ENCODE data around the gene TLX2. TPM values are rescaled to one million over a fixed set of nuclear protein-coding genes. Genes with fewer than 3 reads are reported as not detected.

TLX2 gene
- total RNA-seq: 1.2 and 1.6 TPM in 2 replicates

DNA sequence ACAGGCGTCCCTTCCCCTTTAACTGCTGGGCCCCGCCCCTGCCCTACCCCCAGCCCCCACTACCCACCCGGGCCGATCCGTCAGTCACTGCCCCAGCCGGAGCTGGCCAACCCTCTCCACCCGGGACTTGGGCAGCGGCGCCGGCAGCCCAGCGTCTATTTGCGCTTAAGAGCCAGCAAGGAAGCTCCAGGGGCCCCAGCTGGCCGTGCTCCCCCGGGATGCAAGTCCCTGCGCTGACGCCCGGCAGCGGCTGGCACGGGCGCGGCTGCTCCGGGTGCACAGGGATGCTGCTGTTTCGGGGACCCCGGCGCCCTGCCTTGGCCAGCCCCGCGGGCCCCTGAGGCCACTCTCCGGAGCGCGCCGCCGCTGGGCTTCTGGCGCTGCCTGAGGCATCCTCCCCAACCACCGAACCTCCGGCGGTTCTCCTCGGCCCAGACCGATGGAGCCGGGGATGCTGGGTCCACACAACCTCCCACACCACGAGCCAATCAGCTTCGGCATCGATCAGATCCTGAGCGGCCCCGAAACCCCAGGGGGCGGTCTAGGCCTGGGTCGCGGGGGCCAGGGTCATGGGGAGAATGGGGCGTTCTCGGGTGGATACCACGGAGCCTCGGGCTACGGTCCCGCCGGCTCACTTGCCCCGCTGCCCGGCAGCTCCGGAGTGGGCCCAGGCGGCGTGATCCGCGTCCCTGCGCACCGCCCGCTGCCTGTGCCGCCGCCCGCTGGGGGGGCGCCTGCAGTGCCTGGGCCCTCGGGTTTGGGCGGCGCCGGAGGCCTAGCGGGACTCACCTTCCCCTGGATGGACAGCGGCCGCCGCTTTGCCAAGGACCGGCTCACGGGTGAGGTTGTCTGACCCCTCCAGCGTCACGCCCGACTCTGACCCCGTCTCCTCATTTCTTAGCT is at the start of gene TLX2:
TLX2 (plus strand) TSS at position 83 of the 903 bp plus-strand sequence; CDS start at position 440, 357 bp downstream.
- intact Hi-C loops (cut with micrococcal nuclease): loop anchor here (1.0 kb wide), 1 partner anchor 18 kb away; no protein-coding TSS in a partner anchor

DNA sequence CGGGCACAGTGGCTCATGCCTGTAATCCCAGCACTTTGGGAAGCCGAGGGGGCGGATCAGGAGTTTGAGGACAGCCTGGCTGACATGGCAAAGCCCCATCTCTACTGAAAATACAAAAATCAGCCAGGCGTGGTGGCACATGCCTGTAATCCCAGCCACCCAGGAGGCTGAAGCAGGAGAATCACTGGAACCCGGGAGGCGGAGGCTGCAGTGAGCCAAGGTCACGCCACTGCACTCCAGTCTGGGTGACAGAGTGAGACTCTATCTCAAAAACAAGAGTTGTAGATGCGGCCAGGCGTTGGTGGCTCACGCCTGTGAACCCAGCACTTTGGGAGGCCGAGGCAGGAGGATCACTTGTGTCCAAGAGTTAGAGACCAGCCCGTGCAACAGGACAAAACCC is 43.5 kb upstream of the TLX2 start:
- intact Hi-C loops (cut with micrococcal nuclease): loop anchor here (5.0 kb wide), 1 partner anchor 1238 kb away; the partner anchor contains the start of genes CCT7 and PRADC1

DNA sequence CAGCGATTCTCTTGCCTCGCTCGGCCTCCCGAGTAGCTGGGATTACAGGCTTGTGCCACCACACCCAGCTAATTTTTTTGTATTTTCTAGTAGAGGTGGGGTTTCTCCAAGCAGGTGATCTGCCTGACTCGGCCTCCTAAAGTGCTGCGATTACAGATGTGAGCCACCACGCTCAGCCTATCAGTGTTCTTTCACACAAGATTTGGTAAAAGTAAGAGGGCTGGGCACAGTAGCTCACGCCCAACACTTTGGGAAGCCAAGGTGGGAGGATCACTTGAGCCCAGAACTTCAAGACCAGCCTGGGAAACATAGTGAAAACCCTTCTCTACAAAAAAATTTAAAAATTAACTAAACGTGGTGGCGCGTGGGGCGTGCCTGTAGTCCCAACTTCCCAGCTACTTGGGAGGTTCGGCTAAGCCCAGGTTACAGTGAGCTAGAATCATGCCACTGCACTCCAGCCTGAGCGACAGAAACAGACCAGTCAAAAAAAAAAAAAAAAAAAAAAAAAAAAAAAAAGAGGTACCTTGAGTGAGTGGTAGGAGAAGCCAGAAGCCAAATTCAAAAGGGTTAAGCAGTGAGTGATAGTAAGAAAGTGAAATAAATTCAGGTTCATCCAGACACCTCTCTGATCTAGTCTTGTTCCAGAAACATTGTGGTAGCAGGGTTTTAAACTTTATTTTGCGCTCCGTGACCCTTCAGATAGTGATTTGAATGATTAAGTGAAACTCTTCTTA is 42.8 kb upstream of the TLX2 start:
- intact Hi-C loops (cut with micrococcal nuclease): loop anchor here (1.0 to 5.0 kb wide), 11 partner anchors 7 to 1239 kb away; partner anchors contain the start of genes AUP1, C2orf81, CCT7 and HTRA2

DNA sequence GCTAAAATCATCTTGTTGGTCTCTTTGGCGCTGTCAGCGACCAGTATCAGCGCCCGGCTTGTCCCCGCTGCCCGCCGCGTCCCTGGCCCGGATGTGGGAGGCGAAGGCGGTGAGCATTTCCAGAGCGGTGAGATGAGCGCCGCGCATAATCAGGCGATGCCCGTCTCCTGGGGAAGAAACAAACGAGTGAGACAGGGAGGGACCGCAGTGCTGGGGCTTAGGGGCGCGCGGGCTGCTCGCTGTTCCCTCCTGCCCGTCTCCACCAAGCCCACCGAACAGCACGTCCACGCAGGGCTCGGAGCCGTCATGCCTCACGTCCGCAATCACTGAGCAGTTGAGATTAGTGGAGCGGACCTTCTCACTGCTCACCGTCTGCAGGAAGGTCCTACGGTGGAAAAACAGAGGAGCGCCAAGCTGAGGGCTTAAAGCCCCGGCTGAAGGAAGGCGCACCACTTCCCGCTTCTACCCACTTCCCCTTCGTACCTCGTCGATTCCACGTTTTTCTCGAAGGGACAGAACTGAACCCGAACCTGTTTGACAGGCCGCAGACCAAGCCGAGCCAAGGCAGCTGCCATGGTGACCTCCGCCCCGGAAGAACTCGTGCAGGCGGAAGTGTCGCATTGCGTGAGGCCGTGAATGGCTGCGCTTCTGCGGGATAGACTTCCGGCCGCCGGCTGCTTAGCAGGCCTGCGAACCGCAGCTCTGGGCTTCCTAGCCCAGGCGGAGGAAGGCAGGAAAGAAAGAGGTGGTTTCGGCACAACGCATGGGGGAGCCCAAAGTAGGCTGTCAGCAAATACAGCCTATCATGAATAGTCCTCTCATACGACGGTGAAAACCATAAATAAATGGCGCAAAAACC is 41.9 kb upstream of the TLX2 start, which contains the start of gene MRPL53:
MRPL53 (minus strand) TSS at position 595 of the 859 bp plus-strand sequence; CDS start at position 575, 20 bp downstream.
- intact Hi-C loops (cut with micrococcal nuclease): loop anchor here (1.0 to 5.0 kb wide), 11 partner anchors 8 to 1240 kb away; partner anchors contain the start of genes AUP1, C2orf81, CCT7 and HTRA2

DNA sequence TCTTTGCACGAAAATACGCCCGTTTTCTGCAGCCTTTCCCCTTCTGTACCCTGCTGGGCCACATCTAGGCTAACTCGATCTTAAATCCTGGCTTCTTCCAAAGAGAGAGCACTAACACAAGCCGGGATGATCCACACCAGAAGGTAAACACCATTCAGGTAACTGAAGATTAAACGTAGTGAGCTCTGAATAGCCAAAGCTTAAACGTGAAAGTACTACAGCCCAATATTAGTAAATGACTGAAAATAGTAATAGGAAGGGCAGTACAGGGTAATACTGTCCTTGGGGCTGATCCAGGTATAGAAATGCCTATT is 41.3 kb upstream of the TLX2 start:
- intact Hi-C loops (cut with micrococcal nuclease): loop anchor here (1.0 to 5.0 kb wide), 11 partner anchors 9 to 1241 kb away; partner anchors contain the start of genes AUP1, C2orf81, CCT7 and HTRA2

DNA sequence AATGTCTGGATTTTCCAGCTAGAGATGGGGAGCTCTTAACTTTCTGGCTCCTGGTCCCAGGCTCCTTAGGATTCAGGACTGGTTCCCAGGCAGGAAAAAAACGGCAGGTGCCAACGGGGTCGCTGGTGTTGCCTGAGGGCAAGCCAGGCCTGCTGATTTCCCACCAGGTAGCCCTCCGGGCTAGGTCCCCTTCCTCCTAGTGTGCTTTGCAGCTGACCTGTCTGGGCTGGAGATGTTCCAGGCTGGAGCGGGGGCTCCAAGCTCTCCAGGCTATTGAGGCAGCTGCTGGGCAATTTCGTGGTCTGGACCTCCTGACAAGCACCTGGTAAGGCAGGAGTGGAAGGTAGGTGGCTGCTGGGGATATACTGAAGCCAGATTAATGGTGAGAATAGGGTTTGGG is 39.8 kb upstream of the TLX2 start:
- intact Hi-C loops (cut with micrococcal nuclease): loop anchor here (5.0 kb wide), 1 partner anchor 1242 kb away; the partner anchor contains the start of genes CCT7 and PRADC1

DNA sequence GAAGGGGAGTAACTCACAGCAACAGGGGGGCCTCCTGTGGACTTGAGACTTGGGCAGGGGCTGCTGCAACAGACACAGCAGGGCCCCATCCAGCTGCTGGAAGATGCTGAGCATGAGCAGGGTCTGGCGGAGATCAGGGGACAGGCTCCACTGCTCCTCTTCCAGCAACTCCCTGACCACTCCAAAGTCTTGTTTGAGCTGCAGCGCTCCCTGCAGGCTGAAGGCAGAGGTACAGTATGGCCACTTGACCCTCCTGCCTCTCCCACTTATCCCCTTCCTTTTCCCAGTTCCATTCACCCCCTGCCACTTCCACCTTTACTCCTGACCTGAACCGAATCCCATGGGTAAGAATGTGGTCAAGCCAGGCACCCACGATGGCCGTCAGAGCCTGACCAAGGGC is 39.4 kb upstream of the TLX2 start:
- intact Hi-C loops (cut with micrococcal nuclease): loop anchor here (5.0 kb wide), 1 partner anchor 1243 kb away; the partner anchor contains the start of genes CCT7 and PRADC1

DNA sequence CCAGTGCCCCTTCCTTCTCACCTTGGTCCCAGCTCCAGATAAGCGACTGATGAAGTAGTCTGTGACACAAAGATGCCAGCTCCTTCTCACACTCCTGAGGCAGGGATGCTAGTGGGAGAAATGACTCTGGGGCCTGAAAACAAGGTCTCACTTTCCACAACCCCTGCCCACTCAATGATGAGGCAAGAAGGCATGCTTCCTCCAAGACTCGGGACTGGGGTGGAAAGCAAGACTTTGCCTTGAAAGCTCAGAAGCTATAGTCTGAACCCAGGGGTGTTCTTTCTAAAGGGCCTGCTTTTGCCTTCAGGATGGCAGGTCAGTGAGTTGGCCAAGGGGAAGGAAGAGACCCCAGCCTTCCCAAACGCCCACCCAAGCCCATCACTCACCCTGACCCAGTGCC is 32.8 kb upstream of the TLX2 start:
- intact Hi-C loops (cut with micrococcal nuclease): no loop called here

DNA sequence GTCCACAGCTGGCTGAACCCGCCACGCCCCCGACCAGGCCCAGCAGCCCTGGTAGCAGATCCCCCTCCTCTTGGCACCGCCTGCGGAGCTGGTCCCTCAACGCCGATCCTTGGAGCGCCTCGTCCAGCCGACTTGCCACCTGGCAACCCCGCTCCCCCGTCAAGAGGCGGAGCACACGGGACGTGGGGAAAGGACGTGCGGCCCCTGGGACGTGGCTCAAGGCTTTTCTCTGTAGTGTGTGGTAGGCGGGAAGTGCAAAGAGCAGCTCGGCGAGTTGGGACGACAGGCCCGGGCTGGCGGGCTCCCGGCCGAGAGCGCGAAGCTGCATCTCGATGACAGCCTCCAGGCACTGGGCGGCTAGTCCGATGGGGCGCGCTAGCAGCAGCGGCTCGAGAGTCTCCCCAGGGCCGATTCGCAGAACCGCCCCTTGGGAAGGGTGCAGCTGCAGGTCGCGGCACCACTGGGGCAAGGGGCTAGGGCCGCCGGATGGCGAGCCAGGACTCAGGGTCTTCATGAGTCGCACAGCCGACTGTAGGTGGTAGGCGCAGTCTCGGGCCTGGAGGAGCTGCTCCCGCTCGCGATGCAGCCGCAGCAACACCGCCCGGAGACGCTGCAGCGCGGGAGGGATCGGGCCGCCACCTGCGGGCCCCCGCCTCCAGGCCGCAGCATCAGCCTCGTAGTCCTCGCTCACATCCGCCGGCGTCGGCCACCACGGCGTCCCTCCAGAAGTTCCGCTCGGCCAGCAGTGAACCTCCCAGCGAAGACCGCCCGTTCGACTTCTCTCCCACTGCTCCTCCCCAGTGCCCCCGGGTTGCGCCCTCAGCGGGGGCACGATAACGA is 32.1 kb upstream of the TLX2 start:
- intact Hi-C loops (cut with micrococcal nuclease): loop anchor here (2.0 kb wide), 1 partner anchor 47 kb away; the partner anchor contains the start of genes AUP1 and HTRA2

DNA sequence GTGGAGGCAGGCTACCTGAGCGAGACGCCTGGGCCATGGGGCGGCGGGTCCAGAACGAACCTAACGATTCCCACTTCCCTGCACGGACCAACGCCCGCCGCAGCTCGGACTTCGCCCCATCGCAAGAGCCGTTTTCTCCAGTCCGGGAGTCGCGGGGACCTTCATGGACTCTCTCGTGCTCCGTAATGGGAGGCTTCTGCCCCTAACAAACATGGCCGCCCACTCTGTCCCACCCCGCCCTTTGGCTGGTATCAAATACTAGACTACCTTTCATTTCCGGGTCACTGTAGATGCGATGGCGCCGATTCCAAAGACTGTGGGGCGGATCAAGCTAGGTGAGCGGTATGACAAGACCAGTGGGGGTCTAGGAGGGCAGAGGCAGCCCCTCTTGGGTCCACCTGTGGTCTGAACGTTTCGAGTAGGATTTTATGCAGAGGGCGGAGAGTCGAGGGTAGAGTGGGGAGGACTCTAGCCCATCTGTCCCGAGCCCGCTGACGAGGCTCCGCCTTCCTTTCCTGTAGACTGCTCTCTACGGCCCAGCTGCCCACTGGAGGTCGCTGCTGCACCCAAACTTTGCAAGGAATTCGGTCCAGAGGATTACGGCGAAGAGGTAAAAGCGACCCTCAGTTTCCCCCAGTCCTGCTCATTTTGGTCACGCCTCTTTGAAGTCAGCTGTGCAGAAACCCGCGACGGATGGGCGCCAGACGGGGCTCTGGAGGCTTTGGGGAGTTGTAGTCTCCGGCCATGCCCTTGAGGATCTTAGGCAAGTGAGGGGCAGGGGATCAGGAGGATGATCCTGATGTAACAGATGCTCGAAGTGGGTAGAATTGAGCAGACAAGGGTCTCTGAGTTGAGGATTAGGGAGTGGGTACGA is 31.2 kb upstream of the TLX2 start, which contains the start of the genes CCDC142 and TTC31:
CCDC142 (minus strand) TSS at position 198 of the 874 bp plus-strand sequence; CDS start at position 37, 161 bp downstream.
TTC31 (plus strand) TSS at position 281 of the 874 bp plus-strand sequence; CDS start at position 296, 15 bp downstream.
- intact Hi-C loops (cut with micrococcal nuclease): loop anchor here (1.0 to 2.0 kb wide), 16 partner anchors 11 to 746 kb away; partner anchors contain the start of genes AUP1, C2orf81, DOK1 and HTRA2

DNA sequence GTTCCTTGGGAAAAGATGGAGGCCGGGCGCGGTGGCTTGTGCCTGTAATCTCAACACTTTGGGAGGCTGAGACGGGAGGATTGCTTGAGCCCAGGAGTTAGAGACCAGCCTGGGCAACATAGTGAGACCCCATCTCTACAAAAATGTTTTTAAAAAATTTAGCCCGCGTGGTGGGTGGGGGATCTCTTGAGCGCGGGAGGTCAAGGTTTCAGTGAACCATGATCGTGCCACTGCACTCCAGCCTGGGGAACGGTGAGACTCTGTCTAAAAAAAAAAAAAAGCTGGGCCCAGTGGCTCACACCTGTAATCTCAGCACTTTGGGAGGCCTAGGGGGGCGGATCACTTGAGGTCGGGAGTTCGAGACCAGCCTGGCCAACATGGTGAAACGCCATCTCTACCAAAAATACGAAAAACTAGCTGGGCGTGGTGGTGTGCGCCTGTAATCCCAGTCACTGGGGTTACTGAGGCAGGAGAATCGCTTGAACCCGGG is 30.5 kb upstream of the TLX2 start:
- intact Hi-C loops (cut with micrococcal nuclease): loop anchor here (1.0 to 2.0 kb wide), 16 partner anchors 11 to 746 kb away; partner anchors contain the start of genes AUP1, C2orf81, DOK1 and HTRA2

DNA sequence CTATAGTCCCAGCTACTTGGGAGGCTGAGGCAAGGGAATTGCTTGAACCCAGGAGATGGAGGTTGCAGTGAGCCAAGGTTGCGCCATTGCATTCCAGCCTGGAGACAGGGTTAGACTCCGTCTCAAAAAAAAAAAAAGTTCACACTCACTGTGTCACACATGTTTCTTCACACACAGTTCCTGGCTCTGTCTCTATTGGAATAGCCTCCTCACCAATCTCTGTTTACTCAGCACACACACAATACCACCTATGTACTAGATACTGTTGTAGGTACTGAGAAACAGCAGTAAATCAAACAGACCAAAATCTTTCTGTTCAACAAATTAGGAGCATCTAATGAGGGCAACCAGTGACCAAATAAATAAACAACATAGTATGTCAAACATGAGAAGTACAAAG is 28.1 kb upstream of the TLX2 start:
- intact Hi-C loops (cut with micrococcal nuclease): no loop called here

DNA sequence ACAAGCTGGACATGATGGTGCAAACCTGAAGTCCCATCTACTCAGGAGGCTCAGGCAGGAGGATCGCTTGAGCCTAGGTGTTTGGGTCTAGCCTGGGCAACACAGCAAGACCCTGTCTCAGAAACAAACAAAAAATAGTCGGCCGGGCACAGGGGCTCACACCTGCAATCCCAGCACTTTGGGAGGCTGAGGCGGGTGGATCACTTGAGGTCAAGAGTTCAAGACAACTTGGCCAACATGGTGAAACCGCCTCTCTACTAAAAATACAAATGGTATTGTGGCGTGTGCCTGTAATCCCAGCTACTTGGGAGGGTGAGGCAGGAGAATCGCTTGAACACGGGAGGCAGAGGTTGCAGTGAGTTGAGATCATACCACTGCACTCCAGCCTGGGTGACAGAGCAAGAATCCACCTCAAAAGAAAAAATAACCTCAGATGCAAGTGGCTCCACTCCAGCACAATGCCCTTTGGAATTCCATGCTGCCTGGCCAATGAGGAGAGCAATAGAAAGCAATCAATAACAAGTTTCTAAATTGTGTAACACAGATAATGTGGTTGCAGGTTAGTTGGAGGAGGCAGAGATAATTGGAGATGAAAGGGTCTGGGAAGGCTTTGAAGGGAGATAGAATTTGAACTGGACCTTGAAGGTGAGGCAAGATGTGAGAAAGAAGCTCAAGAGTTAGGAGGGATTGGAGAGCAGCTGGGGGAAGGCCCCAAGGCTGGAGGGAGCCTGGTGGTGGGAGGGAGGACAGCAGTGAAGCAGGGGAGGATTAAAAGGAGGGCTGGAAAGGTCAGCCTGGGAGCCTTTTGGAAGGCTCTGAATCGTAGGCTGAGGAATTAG is 25.4 kb upstream of the TLX2 start:
- intact Hi-C loops (cut with micrococcal nuclease): no loop called here

DNA sequence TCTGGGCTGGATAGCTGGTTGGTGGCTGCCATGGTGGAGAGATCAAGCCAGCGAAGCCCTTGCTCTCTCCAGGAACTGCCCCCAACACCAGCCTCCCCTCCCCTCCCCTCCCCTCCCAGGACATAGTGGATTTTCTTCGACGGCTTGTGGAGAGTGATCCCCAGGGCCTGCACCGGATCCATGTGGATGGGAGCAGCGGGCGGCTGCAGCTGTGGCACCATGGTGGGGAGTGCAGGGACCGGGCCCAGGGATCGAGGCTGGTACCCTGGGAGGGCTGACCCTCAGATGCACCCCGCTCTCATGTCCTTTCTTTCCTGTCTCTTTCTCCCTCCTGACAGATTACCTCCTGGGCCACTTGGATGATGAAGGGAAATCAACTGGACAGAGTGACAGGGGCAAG is 24.3 kb upstream of the TLX2 start:
- intact Hi-C loops (cut with micrococcal nuclease): no loop called here

DNA sequence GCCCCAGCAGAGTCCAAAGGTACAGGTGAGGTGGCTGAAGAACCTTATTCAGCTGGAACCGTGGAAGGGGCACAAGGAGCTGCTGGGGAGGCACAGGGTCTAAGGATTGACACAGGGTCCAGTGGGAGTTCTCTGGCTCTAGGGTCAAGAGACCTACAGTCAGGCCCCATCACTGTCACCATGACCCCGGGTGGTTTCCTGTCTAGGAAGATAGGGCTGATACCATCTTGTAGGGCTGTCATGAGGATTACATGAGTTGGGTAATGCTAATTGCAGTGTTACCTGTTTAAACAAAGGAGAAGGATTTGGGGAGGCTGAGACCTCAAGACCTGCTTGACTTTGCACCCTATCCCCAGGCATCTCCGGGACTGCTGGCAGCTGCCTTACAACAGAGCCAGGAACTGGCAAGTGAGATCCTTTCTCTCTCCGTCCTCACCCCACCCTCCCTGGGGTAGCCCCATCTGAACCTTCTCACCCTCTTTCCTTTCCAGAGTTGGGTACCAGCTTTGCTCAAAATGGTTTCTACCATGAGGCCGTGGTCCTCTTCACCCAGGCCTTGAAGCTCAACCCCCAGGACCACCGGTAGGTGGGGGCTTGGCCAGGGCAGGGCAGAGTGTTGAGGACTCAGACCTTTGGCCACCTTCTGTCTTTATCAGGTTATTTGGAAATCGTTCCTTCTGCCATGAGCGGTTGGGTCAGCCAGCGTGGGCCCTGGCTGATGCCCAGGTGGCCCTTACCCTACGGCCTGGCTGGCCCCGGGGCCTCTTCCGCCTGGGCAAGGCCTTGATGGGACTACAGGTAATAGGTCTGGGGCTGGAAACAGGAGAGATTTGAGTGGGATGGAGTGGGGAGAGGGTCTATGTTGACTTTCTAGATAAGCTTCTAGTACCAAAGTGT is 22.4 kb upstream of the TLX2 start:
- intact Hi-C loops (cut with micrococcal nuclease): no loop called here

DNA sequence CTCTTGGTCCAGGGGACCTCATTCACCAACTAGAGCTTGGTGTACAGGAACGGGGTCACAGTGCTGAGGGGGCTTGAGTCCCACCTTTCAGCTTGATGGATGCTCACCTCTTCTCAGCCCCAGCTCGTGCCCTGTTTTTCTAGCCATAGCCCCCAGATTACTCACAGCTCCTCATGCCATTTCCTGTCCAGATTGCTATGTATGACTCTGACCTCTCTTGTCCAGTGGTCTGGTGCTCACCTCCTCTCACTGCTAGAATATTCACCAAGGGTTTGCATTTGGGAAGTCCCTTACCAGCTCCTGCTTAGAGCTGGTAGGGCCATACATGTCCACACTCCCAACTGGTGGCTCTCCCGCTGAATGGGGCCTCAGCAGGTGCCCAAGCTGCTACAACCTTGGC is 20.7 kb upstream of the TLX2 start:
- intact Hi-C loops (cut with micrococcal nuclease): no loop called here

Data from T-helper 1 cell treated with Interleukin-12 subunit alpha and Interleukin-12 subunit beta and Interleukin-4 antibody, amounts not matched to agents 30 ng/mL and 1 ng/mL, for 36 hours (primary cell).